SK-N-MC (cell line): Measurements from ENCODE around the gene YPEL5.

Experiments
- EZH2 ChIP-seq: fragments of 200-600 bp; sonication (generic); IDR thresholded peaks from one replicate; pipeline ENCODE4 v1.6.1; 2017; ENCODE audit warnings: antibody characterized with exemption
- POLR2AphosphoS5 ChIP-seq: IDR thresholded peaks from 2 replicates; pipeline ENCODE4 v1.6.1; 2012; ENCODE audit warnings: mild to moderate bottlenecking, low read depth, low read length, borderline replicate concordance

GRCh38 chr2:30179536-30179935, 32.7 kb downstream of the YPEL5 start:
- TF ChIP-seq EZH2 (no peak), POLR2AphosphoS5 (no peak)
